Mesenchymal stem cell (in vitro differentiated cells and primary cell): ENCODE data around the gene MCOLN3.

ENCODE experiments used
- DNase-seq: peaks from one replicate; pipeline ENCODE4 v3.0.0-alpha.2; 2013
- H2AFZ ChIP-seq: one replicate; pipeline ENCODE4 v1.6.1; 2013; ENCODE audit warnings: low read depth, mild to moderate bottlenecking, control low read depth, inconsistent platforms, low read length, moderate library complexity
- H2AK5ac ChIP-seq: 2 replicates; pipeline ENCODE4 v1.6.1; 2013; ENCODE audit warnings: low read length, moderate library complexity, mild to moderate bottlenecking, inconsistent platforms; ENCODE audit not compliant: severe bottlenecking
- H2BK120ac ChIP-seq: one replicate; pipeline ENCODE4 v1.6.1; 2013; ENCODE audit warnings: low read depth, mild to moderate bottlenecking, inconsistent platforms, low read length, moderate library complexity
- H2BK12ac ChIP-seq, 2 experiments: one replicate each; pipeline ENCODE4 v1.6.1; 2013; ENCODE audit warnings: inconsistent platforms in 2 of 2, low read length in 2 of 2, mild to moderate bottlenecking in 2 of 2, moderate library complexity in 2 of 2, control low read depth in 1 of 2
- H2BK15ac ChIP-seq: one replicate; pipeline ENCODE4 v1.6.1; 2013; ENCODE audit warnings: mild to moderate bottlenecking, low read depth, inconsistent platforms; ENCODE audit not compliant: poor library complexity, severe bottlenecking
- H2BK5ac ChIP-seq: 2 replicates; pipeline ENCODE4 v1.6.1; 2013; ENCODE audit warnings: low read depth, mild to moderate bottlenecking, low read length, control low read depth, inconsistent platforms; ENCODE audit not compliant: poor library complexity, severe bottlenecking
- H3K14ac ChIP-seq, 2 experiments: one replicate each; pipeline ENCODE4 v1.6.1; 2013; ENCODE audit warnings: inconsistent platforms in 2 of 2, low read length in 2 of 2, control low read depth in 1 of 2, mild to moderate bottlenecking in 1 of 2, moderate library complexity in 1 of 2
- H3K18ac ChIP-seq, 2 experiments: one replicate each; pipeline ENCODE4 v1.6.1; 2013; ENCODE audit warnings: inconsistent platforms in 2 of 2, low read length in 2 of 2, control low read depth in 1 of 2, low read depth in 1 of 2, mild to moderate bottlenecking in 1 of 2
- H3K23ac ChIP-seq, 2 experiments: one replicate each; pipeline ENCODE4 v1.6.1; 2013; ENCODE audit warnings: inconsistent platforms in 2 of 2, low read length in 2 of 2, mild to moderate bottlenecking in 2 of 2, moderate library complexity in 2 of 2, control low read depth in 1 of 2
- H3K27ac ChIP-seq: 2 replicates; pipeline ENCODE4 v1.5.1; 2013; ENCODE audit warnings: mild to moderate bottlenecking, moderate library complexity, low read length, control low read depth, inconsistent platforms; ENCODE audit not compliant: poor library complexity, severe bottlenecking
- H3K27me3 ChIP-seq, 2 experiments: 2 replicates each; pipeline versions ENCODE4 v1.6.1 to v1.7.0; 2013; ENCODE audit warnings: low read length in 2 of 2, mild to moderate bottlenecking in 2 of 2, moderate library complexity in 2 of 2, control low read depth in 1 of 2, inconsistent platforms in 1 of 2; ENCODE audit not compliant: control insufficient read depth in 1 of 2, insufficient read depth in 1 of 2
- H3K36me3 ChIP-seq, 2 experiments: 2 replicates each; pipeline versions ENCODE4 v1.6.1 to v1.7.0; 2013; ENCODE audit warnings: low read length in 2 of 2, control low read depth in 1 of 2, inconsistent platforms in 1 of 2, low read depth in 1 of 2, mild to moderate bottlenecking in 1 of 2; ENCODE audit not compliant: insufficient read depth in 2 of 2, control insufficient read depth in 1 of 2
- H3K4ac ChIP-seq, 2 experiments: one replicate each; pipeline ENCODE4 v1.6.1; 2013; ENCODE audit warnings: inconsistent platforms in 2 of 2, low read length in 2 of 2, mild to moderate bottlenecking in 2 of 2, moderate library complexity in 2 of 2, control low read depth in 1 of 2, low read depth in 1 of 2
- H3K4me1 ChIP-seq: 2 replicates; pipeline ENCODE4 v1.6.1; 2013; ENCODE audit warnings: low read depth, low read length, control low read depth; ENCODE audit not compliant: control insufficient read depth, insufficient read depth
- H3K4me2 ChIP-seq: 2 replicates; pipeline ENCODE4 v1.6.1; 2013; ENCODE audit warnings: low read length, mild to moderate bottlenecking, inconsistent platforms; ENCODE audit not compliant: poor library complexity, severe bottlenecking
- H3K4me3 ChIP-seq, 2 experiments: 2 replicates each; pipeline versions ENCODE4 v1.5.1 to v1.7.0; 2013; ENCODE audit warnings: low read length in 2 of 2, mild to moderate bottlenecking in 2 of 2, control low read depth in 1 of 2, low read depth in 1 of 2; ENCODE audit not compliant: insufficient read depth in 1 of 2
- H3K79me1 ChIP-seq: replicated peaks from 2 replicates; pipeline ENCODE4 v1.6.1; 2013; ENCODE audit warnings: mild to moderate bottlenecking, control low read depth, low read length, inconsistent platforms; ENCODE audit not compliant: poor library complexity, severe bottlenecking
- H3K9ac ChIP-seq: 2 replicates; pipeline ENCODE4 v1.7.0; 2013; ENCODE audit warnings: mild to moderate bottlenecking, low read length, moderate library complexity
- H3K9me3 ChIP-seq: 2 replicates; pipeline ENCODE4 v1.7.0; 2013; ENCODE audit warnings: mild to moderate bottlenecking, low read length; ENCODE audit not compliant: control insufficient read depth
- H4K8ac ChIP-seq: one replicate; pipeline ENCODE4 v1.6.1; 2013; ENCODE audit warnings: inconsistent platforms, mild to moderate bottlenecking, low read length, moderate library complexity
- H4K91ac ChIP-seq: one replicate; pipeline ENCODE4 v1.6.1; 2013; ENCODE audit warnings: mild to moderate bottlenecking, low read length, inconsistent platforms
- WGBS: methylation state at CpG from one replicate; pipeline ENCODE4 v1.1.7; 2013; ENCODE audit warnings: mixed read lengths; 5-methylcytosine and 5-hydroxymethylcytosine counted together

MCOLN3 gene

DNA sequence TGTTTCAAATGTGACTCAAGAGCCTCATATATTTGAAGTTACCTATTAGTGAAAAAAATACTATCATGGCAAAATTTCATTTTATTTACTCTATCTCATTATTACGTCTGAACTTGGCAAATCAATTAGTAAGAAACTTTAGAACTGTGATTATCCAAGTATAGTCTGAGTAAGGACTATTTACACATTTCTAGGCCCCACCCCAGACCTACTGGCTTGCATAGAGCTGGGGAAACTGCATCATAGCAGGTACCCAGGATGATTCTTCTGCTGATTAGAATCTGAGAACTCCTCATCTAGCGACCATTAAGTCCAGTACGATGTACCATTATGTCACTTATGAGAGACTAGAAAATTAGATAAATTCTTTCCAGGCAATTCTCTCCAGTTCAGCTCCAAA is 20.1 kb downstream of the MCOLN3 start:
- Histone ChIP-seq H3K9ac (no peak overlapping the region), H3K36me3 (no peaks in the 10 kb centered on the region), H2BK120ac (no peak overlapping the region), H2BK5ac (no peak overlapping the region), H3K79me1 (no peaks in the 10 kb centered on the region), H2BK15ac (no peak overlapping the region), H3K4me2 (no peak overlapping the region), H3K4me3 (no peak overlapping the region), H2BK12ac (no peak overlapping the region), H3K27me3 (peaks cover 0 to 6% of the 10 kb centered on the region in 2 experiments), H3K14ac (no peak overlapping the region), H3K9me3 (no peaks in the 10 kb centered on the region), H3K27ac (no peak overlapping the region), H2AFZ (no peak overlapping the region), H3K23ac (no peak overlapping the region), H4K8ac (no peak overlapping the region), H2AK5ac (no peak overlapping the region), H3K18ac (no peak overlapping the region), H4K91ac (no peak overlapping the region), H3K4me1 (no peaks in the 10 kb centered on the region), H3K4ac (no peak overlapping the region)
- no peak for DNase-seq
- 85% methylated on average over 2 of the region's 3 CpGs for WGBS

GRCh38 chr1:85027242-85027983 is 20.9 kb downstream of the MCOLN3 start:
- Histone ChIP-seq H2AK5ac (no peak overlapping the region), H3K9me3 (no peaks in the 10 kb centered on the region), H3K18ac (no peak overlapping the region), H3K4ac (no peak overlapping the region), H3K27ac (no peak overlapping the region), H3K36me3 (no peaks in the 10 kb centered on the region), H4K91ac (no peak overlapping the region), H3K4me2 (no peak overlapping the region), H3K4me1 (no peaks in the 10 kb centered on the region), H3K4me3 (no peak overlapping the region), H2BK120ac (no peak overlapping the region), H3K79me1 (no peaks in the 10 kb centered on the region), H2BK15ac (no peak overlapping the region), H2BK5ac (no peak overlapping the region), H3K27me3 (peaks cover 0 to 14% of the 10 kb centered on the region in 2 experiments), H3K9ac (no peak overlapping the region), H4K8ac (no peak overlapping the region), H3K23ac (no peak overlapping the region), H2AFZ (no peak overlapping the region), H3K14ac (no peak overlapping the region), H2BK12ac (no peak overlapping the region)
- WGBS: 89% methylated on average over 5 of the region's 5 CpGs
- peak; percentile 36 for DNase-seq

DNA sequence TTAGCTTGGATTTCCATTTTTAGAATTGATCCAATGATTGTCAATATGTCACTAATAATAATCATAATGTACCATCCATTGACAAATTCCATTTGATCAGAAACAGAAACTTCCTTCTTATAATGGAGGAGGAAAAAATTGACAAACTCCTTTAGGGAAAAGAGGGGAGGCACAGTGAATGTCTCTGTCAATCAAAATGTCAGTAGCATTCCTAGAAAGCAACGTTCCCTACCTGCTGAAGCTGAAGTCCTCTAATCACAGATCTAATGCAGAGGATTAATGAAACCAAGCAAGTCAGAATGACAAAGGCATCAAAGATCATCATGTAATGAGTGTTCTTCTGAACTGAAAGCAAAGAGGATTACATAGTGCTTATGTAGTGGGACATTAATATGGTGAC is 22.4 kb downstream of the MCOLN3 start:
- Histone ChIP-seq H2BK12ac (no peak overlapping the region), H3K4me3 (no peak overlapping the region)

GRCh38 chr1:85024736-85025135 is 23.6 kb downstream of the MCOLN3 start:
- Histone ChIP-seq H3K27ac (no peak overlapping the region), H3K9ac (no peak overlapping the region), H3K36me3 (no peaks in the 10 kb centered on the region), H4K91ac (no peak overlapping the region), H2BK5ac (no peak overlapping the region), H3K4ac (no peak overlapping the region), H3K27me3 (peaks cover 0 to 18% of the 10 kb centered on the region in 2 experiments), H3K14ac (no peak overlapping the region), H2AFZ (no peak overlapping the region), H3K4me1 (no peaks in the 10 kb centered on the region), H3K4me2 (no peak overlapping the region), H4K8ac (no peak overlapping the region), H3K4me3 (no peak overlapping the region), H3K23ac (no peak overlapping the region), H3K18ac (no peak overlapping the region), H3K79me1 (no peaks in the 10 kb centered on the region), H2BK12ac (no peak overlapping the region), H2BK15ac (no peak overlapping the region), H2AK5ac (no peak overlapping the region), H2BK120ac (no peak overlapping the region), H3K9me3 (no peaks in the 10 kb centered on the region)
- no peak for DNase-seq
- WGBS: 95% methylated on average over 3 of the region's 3 CpGs

More for the DNA sequence above, 22.4 kb downstream of the MCOLN3 start:
- Histone ChIP-seq H4K8ac (no peak overlapping the region), H3K4me1 (no peaks in the 10 kb centered on the region), H3K36me3 (no peaks in the 10 kb centered on the region), H2AK5ac (no peak overlapping the region), H2BK15ac (no peak overlapping the region), H3K14ac (no peak overlapping the region), H3K18ac (no peak overlapping the region), H3K9me3 (no peaks in the 10 kb centered on the region), H3K9ac (no peak overlapping the region), H2AFZ (no peak overlapping the region), H3K4me2 (no peak overlapping the region), H3K27me3 (peaks cover 0 to 14% of the 10 kb centered on the region in 2 experiments), H3K23ac (no peak overlapping the region), H3K79me1 (no peaks in the 10 kb centered on the region), H3K27ac (no peak overlapping the region), H2BK5ac (no peak overlapping the region), H3K4ac (no peak overlapping the region), H2BK120ac (no peak overlapping the region), H4K91ac (no peak overlapping the region)
- no peak for DNase-seq
- WGBS: 80% methylated on average over 1 of the region's 1 CpG
